Measurements from ENCODE around the gene TTC5.
A peak's percentile ranks its signal among the peaks of the same experiment; 100 is the strongest.
"Not testable (repeated sequence)": the region's sequence is repeated elsewhere in the genome, so short reads cannot be mapped to it uniquely, and the experiment has no call there.

The TTC5 gene

DNA sequence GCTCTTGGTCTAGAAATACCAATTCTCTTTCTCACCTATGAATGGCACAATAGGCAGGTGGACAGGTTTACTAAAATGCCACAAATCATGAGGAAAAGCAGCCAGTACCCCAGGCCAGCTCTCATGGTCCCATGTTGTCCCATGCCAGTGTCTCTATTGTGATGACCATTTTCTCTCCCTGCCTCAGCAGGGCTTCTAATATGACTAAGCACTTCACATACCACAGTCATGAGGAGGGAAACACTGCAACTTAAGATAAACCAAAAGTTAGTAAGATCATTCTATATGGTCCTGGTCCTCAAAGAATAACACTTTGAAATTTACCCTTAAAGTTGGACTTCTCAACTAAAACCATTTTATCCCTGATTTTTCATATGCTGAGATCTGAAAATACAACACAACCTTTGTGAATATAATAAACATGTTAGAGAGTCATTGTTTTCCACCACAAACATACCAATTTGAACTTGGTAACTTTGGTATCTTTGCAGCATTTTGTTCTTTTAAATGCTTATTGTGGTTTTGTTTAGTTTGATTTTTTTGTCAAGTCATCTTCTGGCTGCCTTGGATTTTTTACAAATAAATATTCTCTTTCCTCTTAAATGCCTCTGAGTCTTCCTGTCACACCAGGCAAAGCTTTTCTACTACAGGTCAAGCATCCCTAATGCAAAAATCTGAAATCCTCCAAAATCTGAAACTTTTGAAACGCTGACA lies 3.6 kb downstream of the TTC5 start:
- no peak for DNase-seq

DNA sequence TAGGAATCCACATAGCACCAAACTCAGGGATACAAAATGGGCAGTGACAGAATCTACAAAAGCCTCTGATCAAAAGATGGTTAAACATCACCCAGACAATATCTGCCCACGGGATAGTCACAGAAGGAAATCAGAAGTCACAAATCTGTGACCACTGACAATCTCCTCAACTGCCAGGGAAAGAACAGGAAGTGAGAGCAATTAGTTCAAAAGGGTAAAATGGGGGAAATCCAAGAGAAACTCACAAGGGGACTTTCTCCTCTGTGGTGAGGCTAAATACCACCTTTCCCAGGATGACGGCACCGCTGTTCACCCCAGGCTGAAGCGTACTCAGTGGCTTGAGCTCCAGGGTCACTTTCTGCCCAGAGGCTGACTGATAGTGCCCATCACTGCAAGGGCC lies 10.7 kb downstream of the TTC5 start:
- DNase-seq: no peak

- DNase-seq: no peak
Observed at GRCh38 chr14:20294636-20295035, 11.1 kb downstream of the TTC5 start.

DNA sequence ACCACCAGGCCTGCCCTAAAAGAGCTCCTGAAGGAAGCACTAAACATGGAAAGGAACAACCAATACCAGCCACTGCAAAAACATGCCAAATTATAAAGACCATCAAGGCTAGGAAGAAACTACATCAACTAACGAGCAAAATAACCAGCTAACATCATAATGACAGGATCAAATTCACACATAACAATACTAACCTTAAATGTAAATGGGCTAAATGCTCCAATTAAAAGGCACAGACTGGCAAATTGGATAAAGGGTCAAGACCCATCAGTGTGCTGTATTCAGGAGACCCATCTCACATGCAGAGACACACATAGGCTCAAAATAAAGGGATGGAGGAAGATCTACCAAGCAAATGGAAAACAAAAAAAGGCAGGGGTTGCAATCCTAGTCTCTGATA lies 23.8 kb downstream of the TTC5 start:
- DNase-seq: not testable (repeated sequence)

DNA sequence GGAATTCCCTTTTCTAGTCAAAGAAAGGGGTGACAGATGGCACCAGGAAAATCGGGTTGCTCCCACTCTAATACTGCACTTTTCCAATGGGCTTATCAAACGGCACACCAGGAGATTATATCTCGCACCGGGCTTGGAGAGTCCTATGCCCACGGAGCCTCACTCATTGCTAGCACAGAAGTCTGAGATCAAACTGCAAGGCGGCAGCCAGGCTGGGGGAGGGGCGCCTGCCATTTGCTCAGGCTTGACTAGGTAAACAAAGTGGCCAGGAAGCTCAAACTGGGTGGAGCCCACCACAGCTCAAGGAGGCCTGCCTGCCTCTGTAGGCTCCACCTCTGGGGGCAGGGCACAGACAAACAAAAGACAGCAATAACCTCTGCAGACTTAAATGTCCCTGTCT lies 25.5 kb downstream of the TTC5 start:
- DNase-seq: not testable (repeated sequence)

DNA sequence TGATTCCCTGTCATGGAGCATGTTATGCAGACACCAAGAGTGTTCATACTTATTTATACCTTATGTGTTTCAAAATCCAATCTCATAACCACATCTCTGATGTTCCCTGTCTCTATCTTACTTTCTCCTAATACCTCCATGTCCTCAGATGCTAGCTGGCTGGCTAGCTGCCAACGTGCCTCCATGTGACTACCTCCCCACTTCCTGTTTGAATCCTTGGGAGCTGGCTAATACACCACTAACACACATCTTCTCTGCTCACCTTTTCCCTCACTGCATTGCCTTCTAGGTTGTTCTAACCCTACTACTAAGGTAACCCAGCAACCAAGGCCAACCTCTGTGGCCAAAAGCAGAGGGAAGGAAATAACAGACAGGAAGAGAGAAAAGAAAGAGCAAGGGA lies 27.3 kb downstream of the TTC5 start:
- no peak for DNase-seq

- DNase-seq: no peak
Observed at GRCh38 chr14:20277409-20277808, 28.3 kb downstream of the TTC5 start.

GRCh38 chr14:20274062-20274461 lies 31.7 kb downstream of the TTC5 start:
- no peak for DNase-seq

GRCh38 chr14:20264361-20264760 lies 41.4 kb downstream of the TTC5 start:
- not testable (repeated sequence) for DNase-seq

GRCh38 chr14:20262642-20263128 lies 43.1 kb downstream of the TTC5 start:
- no peak for DNase-seq

GRCh38 chr14:20247646-20248246 lies 58.0 kb downstream of the TTC5 start:
- DNase-seq: peak; percentile 22

Data from NCI-H526 treated with DMSO at 0.1 percent for 48 hours (cell line).